GM12874 (cell line): Measurements from ENCODE around the gene ITGB3.

ENCODE experiments used
- CTCF ChIP-seq: IDR thresholded peaks from 2 replicates; pipeline ENCODE4 v1.5.1; 2011; ENCODE audit warnings: low read depth, mild to moderate bottlenecking, control low read depth, low read length, moderate library complexity; ENCODE audit not compliant: insufficient read depth

The ITGB3 gene

GRCh38 chr17:47276444-47276843 is 22.8 kb downstream of the ITGB3 start:
- no peak for TF ChIP-seq CTCF

DNA sequence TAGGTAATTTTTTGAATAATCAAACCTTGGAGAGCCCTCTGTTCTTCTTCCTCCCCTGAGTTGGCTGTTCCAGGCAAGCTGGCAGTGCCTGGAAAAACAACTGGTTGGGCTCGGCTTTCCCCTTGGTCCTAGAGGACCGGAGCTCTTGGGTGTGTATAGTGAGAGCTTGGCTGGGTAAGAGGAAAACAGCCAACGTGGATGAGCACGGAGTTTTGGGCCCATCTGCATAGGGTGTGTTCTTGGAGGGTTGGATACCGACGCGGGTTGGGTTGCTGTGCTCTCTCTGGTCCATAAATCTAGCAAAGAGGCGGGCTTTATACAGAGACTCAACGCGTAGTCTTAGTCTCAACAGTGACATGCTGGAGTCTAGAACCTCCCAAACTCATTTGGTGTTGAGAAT is 23.2 kb downstream of the ITGB3 start:
- TF ChIP-seq CTCF = no peak

GRCh38 chr17:47277921-47278320 is 24.3 kb downstream of the ITGB3 start:
- TF ChIP-seq CTCF = no peak

- no peak for TF ChIP-seq CTCF
Observed at GRCh38 chr17:47278561-47278960, 24.9 kb downstream of the ITGB3 start.

DNA sequence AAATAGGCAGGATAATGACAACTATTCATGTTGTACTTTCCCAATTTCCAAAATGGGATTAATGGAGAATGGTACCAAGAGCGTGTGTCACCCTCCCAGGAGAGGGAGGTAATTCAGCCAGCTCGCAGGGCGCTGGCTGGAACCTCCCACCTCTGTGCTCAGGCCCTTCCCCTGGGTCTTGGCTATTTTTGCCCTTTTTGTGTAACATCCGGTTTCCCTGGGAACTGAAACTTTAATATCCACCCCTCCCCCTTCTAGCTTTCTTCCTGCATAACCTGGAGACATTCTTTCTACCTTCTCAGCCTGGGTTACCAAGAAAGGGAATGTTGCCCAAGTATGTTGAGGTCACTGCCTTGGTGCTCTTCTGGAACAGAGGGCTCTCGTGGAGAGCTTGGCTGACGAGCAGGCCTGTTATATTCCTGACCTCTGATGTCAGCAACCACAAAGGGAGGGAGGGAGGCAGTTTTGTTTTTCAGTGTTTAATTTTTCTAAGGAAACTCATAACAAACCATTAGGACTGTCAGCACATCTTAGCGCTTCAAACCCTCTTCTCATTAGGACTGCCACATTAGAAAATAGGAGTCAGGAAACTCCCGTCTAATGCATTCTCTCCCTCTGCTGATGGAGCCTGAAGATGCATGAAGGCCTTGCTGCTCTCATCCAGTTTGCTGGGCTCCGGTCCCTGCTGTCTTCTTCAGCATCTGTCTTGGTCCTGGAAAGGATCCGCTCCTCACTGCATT is 25.6 kb downstream of the ITGB3 start:
- no peak for TF ChIP-seq CTCF

- TF ChIP-seq CTCF = no peak
Observed at GRCh38 chr17:47280072-47280811, 26.6 kb downstream of the ITGB3 start.

DNA sequence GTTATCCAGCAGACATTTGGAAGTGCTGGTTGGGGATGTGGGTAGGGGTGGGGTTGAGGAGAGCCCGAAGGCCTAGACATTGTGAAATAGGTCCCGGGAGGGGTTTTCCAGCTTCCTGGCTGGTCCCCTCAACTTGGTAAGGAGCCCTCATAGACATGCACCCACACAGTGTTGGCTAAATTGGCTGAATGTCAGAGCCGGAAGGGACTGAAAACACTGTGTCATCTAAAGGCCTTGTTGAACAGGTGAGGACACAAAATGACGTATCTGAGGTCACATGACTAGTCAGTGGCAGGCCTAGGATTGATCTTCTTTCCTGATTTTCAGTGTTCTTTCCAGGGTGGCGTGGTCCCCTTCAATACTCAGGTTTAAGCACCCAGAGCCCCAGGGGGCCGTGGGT is 27.6 kb downstream of the ITGB3 start:
- no peak for TF ChIP-seq CTCF
